ENCODE results near the gene JAK1.

- no peak for TF ChIP-seq CTCF (IDR thresholded peaks at IDR 0.05)
- no peak for TF ChIP-seq SIN3A (IDR thresholded peaks at IDR 0.05; ENCODE audit: borderline replicate concordance, insufficient read depth, low read depth, low read length)
- no peak for TF ChIP-seq TCF7L2 (IDR thresholded peaks at IDR 0.05; ENCODE audit: low read depth, low read length)
- TF ChIP-seq REST (IDR thresholded peaks at IDR 0.05; ENCODE audit: insufficient read depth in 1 of 2, low read depth in 2 of 2, low read length in 1 of 2), result no peak
- no peak for TF ChIP-seq POLR2AphosphoS5 (IDR thresholded peaks at IDR 0.05; ENCODE audit: low read depth, low read length)
Measured at GRCh38 chr1:64996541-64997257, 30.4 kb upstream of the JAK1 start.

All from Panc1 (cell line).